GM06990 (cell line): ENCODE data around the gene UBE2E1.
"Not testable (repeated sequence)": the region's sequence is repeated elsewhere in the genome, so short reads cannot be mapped to it uniquely, and the experiment has no call there.

ENCODE experiments used
- DNase-seq: peaks from one replicate; pipeline ENCODE4 v3.0.0-alpha.2; 2011; ENCODE audit not compliant: insufficient read length; ENCODE audit errors: extremely low read depth
- H3K27me3 ChIP-seq: replicated peaks from 2 replicates; pipeline ENCODE4 v1.6.0; 2011; ENCODE audit warnings: low read length; ENCODE audit not compliant: control insufficient read depth, insufficient read depth
- H3K36me3 ChIP-seq: 2 replicates; pipeline ENCODE4 v1.5.1; 2011; ENCODE audit warnings: low read length; ENCODE audit not compliant: control insufficient read depth, insufficient read depth
- H3K4me3 ChIP-seq: replicated peaks from 2 replicates; pipeline ENCODE4 v1.5.1; 2011; ENCODE audit warnings: low read depth, mild to moderate bottlenecking, control low read depth, low read length
- CTCF ChIP-seq: IDR thresholded peaks from 2 replicates; pipeline ENCODE4 v1.5.1; 2011; ENCODE audit warnings: low read length, control low read depth, mild to moderate bottlenecking, inconsistent platforms; ENCODE audit not compliant: insufficient read depth, poor library complexity, severe bottlenecking

Gene UBE2E1

GRCh38 chr3:23877329-23877980, 71.7 kb downstream of the UBE2E1 start:
- Histone ChIP-seq H3K27me3 (no peaks in the 10 kb centered on the region), H3K4me3 (no peak overlapping the region), H3K36me3 (no peaks in the 10 kb centered on the region)
- TF ChIP-seq CTCF, result no peak
- DNase-seq, result no peak

GRCh38 chr3:23879485-23879884, 73.7 kb downstream of the UBE2E1 start:
- no peak for DNase-seq
- TF ChIP-seq CTCF, result no peak
- Histone ChIP-seq H3K4me3 (no peak overlapping the region), H3K27me3 (no peaks in the 10 kb centered on the region), H3K36me3 (no peaks in the 10 kb centered on the region)

- no peaks in the 10 kb centered on the region for H3K27me3 ChIP-seq
- no peaks in the 10 kb centered on the region; the same call in 1 of the 2 replicates for H3K36me3 ChIP-seq
- no peak for DNase-seq
- TF ChIP-seq CTCF, result no peak
- no peak overlapping the region for H3K4me3 ChIP-seq
Measured at GRCh38 chr3:23880703-23881339, 75.1 kb downstream of the UBE2E1 start.

- H3K4me3 ChIP-seq, H3K36me3 ChIP-seq, DNase-seq, H3K27me3 ChIP-seq: not testable (repeated sequence)
Measured at GRCh38 chr3:23881993-23882392, 76.2 kb downstream of the UBE2E1 start.

DNA sequence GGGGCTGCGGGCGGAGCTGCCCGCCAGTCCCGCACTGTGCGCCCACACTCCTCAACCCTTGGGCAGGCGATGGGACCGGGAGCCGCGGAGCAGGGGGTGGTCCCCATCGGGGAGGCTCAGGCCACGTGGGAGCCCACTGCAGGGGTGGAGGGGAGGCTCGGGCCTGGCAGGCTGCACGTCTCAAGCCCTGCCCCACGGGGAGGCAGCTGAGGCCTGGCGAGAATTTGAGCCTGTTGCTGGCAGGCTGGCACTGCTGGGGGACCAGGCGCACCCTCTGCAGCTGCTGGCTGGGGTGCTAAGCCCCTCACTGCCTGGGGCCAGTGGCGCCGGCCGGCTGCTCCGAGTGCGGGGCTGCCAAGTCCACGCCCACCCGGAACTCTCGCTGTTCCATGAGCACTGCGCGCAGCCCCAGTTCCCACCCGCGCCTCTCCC, 76.7 kb downstream of the UBE2E1 start:
- no peak for DNase-seq
- no peak overlapping the region for H3K4me3 ChIP-seq
- no peak for TF ChIP-seq CTCF
- no peaks in the 10 kb centered on the region; the same call in 1 of the 2 replicates for H3K36me3 ChIP-seq
- no peaks in the 10 kb centered on the region for H3K27me3 ChIP-seq

- H3K36me3 ChIP-seq, result no peaks in the 10 kb centered on the region; the same call in 1 of the 2 replicates
- H3K4me3 ChIP-seq, result no peak overlapping the region
- no peaks in the 10 kb centered on the region for H3K27me3 ChIP-seq
- no peak for TF ChIP-seq CTCF
- DNase-seq, result no peak
Measured at GRCh38 chr3:23884481-23884880, 78.7 kb downstream of the UBE2E1 start.
